ENCODE results near the gene BRD9. TPM values are rescaled to one million over a fixed set of nuclear protein-coding genes. Genes with fewer than 3 reads are reported as not detected.
A peak's percentile ranks its signal among the peaks of the same experiment; 100 is the strongest.

The BRD9 gene
- total RNA-seq, 1 donor, result 35.8 TPM

GRCh38 chr5:852018-852417, 40.6 kb downstream of the BRD9 start:
- Histone ChIP-seq H3K27me3 (ENCODE audit: insufficient read depth, low read length) (peaks cover 5% of the 10 kb centered on the region), H3K4me1 (ENCODE audit: insufficient read depth, low read length) (no peaks in the 10 kb centered on the region), H3K36me3 (ENCODE audit: insufficient read depth, low read length) (no peaks in the 10 kb centered on the region), H3K79me2 (ENCODE audit: insufficient read depth, low read length) (no peaks in the 10 kb centered on the region), H4K20me1 (ENCODE audit: insufficient read depth, low read length) (no peaks in the 10 kb centered on the region), H3K4me3 (ENCODE audit: insufficient read depth, low read length) (no peak overlapping the region), H3K27ac (ENCODE audit: low read depth, low read length) (no peak overlapping the region), H3K4me2 (ENCODE audit: insufficient read depth, low read length) (no peak overlapping the region), H3K9me3 (ENCODE audit: low read depth, low read length) (no peaks in the 10 kb centered on the region), H2AFZ (ENCODE audit: low read length) (no peak overlapping the region)
- peak; percentile 38 for DNase-seq (ENCODE audit: insufficient read length, low spot score, missing footprints)
- no peak for TF ChIP-seq CTCF (IDR thresholded peaks at IDR 0.05; ENCODE audit: extremely low read depth, low read depth, low read length)

DNA sequence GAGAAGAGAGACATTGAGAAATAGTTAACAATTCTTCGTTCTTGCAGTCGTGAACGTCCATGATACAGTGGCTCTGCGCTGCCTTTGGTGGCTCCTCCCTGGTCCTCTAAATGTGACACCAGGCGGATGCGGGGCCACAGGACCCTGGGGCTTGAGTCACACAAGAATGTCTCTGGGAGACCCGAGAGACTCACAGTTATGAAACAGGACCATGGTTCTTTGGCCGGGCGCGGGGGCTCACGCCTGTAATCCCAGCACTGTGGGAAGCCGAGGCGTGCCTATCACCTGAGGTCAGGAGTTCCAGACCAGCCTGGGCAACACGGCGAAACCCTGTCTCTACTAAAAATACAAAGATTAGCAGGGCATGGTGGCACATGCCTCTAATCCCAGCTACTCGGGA, 41.0 kb downstream of the BRD9 start:
- Histone ChIP-seq H4K20me1 (ENCODE audit: insufficient read depth, low read length) (no peaks in the 10 kb centered on the region), H2AFZ (ENCODE audit: low read length) (no peak overlapping the region), H3K79me2 (ENCODE audit: insufficient read depth, low read length) (no peaks in the 10 kb centered on the region), H3K27ac (ENCODE audit: low read depth, low read length) (no peak overlapping the region), H3K27me3 (ENCODE audit: insufficient read depth, low read length) (peaks cover 5% of the 10 kb centered on the region), H3K36me3 (ENCODE audit: insufficient read depth, low read length) (no peaks in the 10 kb centered on the region), H3K9me3 (ENCODE audit: low read depth, low read length) (no peaks in the 10 kb centered on the region), H3K4me2 (ENCODE audit: insufficient read depth, low read length) (no peak overlapping the region), H3K4me1 (ENCODE audit: insufficient read depth, low read length) (no peaks in the 10 kb centered on the region), H3K4me3 (ENCODE audit: insufficient read depth, low read length) (no peak overlapping the region)
- TF ChIP-seq CTCF (IDR thresholded peaks at IDR 0.05; ENCODE audit: extremely low read depth, low read depth, low read length), result no peak
- no peak for DNase-seq (ENCODE audit: insufficient read length, low spot score, missing footprints)

DNA sequence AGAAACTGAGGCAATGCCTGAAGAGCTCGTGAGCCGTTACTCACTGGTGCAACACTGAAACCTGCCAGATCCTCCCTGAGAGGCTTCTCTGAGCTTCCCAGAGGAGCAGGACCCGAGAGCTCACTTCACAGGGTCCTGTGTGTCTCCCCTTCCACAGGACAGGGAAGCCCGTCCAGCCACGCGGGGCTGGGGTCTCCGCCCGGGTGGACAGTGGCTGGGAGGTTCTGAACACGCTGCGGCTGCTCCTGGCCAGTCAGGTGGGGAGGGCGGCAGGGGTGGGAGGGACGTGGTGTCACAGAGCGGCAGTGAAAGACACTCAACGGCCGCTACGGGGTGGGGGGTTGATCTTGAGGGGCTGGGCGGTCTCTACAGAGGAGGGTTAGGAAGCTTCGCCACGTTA, 41.5 kb downstream of the BRD9 start:
- Histone ChIP-seq H3K4me2 (ENCODE audit: insufficient read depth, low read length) (no peak overlapping the region), H3K27me3 (ENCODE audit: insufficient read depth, low read length) (peaks cover 5% of the 10 kb centered on the region), H3K27ac (ENCODE audit: low read depth, low read length) (no peak overlapping the region), H3K79me2 (ENCODE audit: insufficient read depth, low read length) (no peaks in the 10 kb centered on the region), H3K9me3 (ENCODE audit: low read depth, low read length) (no peaks in the 10 kb centered on the region), H3K4me3 (ENCODE audit: insufficient read depth, low read length) (no peak overlapping the region), H3K36me3 (ENCODE audit: insufficient read depth, low read length) (no peaks in the 10 kb centered on the region), H2AFZ (ENCODE audit: low read length) (no peak overlapping the region), H3K4me1 (ENCODE audit: insufficient read depth, low read length) (no peaks in the 10 kb centered on the region), H4K20me1 (ENCODE audit: insufficient read depth, low read length) (no peaks in the 10 kb centered on the region)
- DNase-seq (ENCODE audit: insufficient read length, low spot score, missing footprints), result peak; percentile 73
- TF ChIP-seq CTCF (IDR thresholded peaks at IDR 0.05; ENCODE audit: extremely low read depth, low read depth, low read length), result no peak

DNA sequence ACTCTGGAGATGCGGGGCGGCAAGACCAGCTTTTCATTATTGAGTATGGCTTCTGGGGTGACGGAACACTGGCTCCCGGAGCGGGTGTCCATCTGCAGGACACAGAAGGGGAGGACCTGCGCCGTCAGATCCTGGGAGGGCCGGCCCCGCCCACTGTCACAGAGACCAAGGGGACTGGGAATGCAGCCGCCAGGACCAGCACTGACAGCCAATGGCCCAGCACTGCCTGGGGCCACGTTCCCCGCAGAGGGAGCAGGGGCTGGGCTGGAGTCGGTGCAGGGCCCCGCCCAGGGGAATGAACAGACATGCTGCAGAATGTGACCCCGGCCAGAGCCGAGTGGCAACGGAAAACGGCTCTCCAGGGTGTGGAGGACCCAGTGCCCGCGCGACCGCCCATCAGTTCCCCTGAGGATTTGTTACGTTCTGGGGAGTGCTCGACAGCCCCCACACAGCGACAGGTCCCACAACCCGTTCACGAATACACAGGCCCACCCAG, 42.0 kb downstream of the BRD9 start, which contains the start of gene ZDHHC11:
Gene ZDHHC11, minus strand, starts transcription at position 476 of the 496 bp plus-strand sequence. Its CDS starts 384 bp downstream, at position 92.
- H3K79me2 ChIP-seq (ENCODE audit: insufficient read depth, low read length), result no peaks in the 10 kb centered on the region
- H3K9me3 ChIP-seq (ENCODE audit: low read depth, low read length), result no peaks in the 10 kb centered on the region
- no peaks in the 10 kb centered on the region for H3K36me3 ChIP-seq (ENCODE audit: insufficient read depth, low read length)
- no peak within 1 kb of the TSS for H2AFZ ChIP-seq (ENCODE audit: low read length)
- TF ChIP-seq CTCF (IDR thresholded peaks at IDR 0.05; ENCODE audit: extremely low read depth, low read depth, low read length), result no peak
- H3K27ac ChIP-seq (ENCODE audit: low read depth, low read length), result no peak within 1 kb of the TSS
- no peaks in the 10 kb centered on the region for H4K20me1 ChIP-seq (ENCODE audit: insufficient read depth, low read length)
- H3K4me2 ChIP-seq (ENCODE audit: insufficient read depth, low read length), result no peak within 1 kb of the TSS
- H3K4me1 ChIP-seq (ENCODE audit: insufficient read depth, low read length), result no peaks in the 10 kb centered on the region
- H3K27me3 ChIP-seq (ENCODE audit: insufficient read depth, low read length), result peaks cover 5% of the 10 kb centered on the region
- peak; percentile 68 for DNase-seq (ENCODE audit: insufficient read length, low spot score, missing footprints)
- H3K4me3 ChIP-seq (ENCODE audit: insufficient read depth, low read length), result no peak within 1 kb of the TSS
